ENCODE results near the gene RNASEH1. TPM values are rescaled to one million over a fixed set of nuclear protein-coding genes. Genes with fewer than 3 reads are reported as not detected.

Gene RNASEH1
- total and polyA plus RNA-seq, 2 of the 13 experiments (the other 11 are each of a cell fraction or from before 2014, with no cell fraction given) = 14.5 to 57.4 TPM

DNA sequence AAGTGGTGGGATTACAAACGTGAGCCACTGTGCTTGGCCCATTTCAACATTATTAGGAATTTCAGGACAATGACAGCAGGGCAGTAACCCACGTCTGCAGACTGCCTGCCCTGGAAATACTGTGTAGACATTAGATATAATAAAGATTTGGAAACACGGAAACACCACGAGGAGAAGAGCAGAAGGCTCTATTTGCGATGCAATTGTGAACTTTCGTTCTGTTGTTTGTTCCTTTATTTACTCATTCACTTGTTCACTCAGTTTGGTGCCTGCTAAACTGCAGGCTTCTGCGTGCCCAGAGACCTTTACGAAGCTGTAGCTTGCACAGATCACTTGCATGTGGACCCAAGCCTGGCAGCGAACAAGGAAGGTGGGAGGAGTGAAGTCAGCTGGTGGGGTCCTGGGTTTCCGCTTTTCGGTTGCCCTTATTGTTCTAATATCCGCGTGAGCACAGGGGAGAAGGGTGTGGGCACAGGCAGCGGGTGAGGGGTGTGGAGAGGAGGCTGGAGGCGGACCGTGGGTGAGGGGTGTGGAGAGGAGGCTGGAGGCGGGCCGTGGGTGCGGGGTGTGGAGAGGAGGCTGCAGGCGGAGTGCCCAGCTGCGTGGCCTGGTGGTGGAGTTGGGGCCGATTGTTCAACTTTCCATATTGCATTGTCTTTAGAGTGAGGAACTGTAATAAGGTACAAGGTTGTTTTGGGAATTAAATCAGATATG, 40.2 kb upstream of the RNASEH1 start (continued):
- TF ChIP-seq CEBPB (IDR thresholded peaks at IDR 0.05; ENCODE audit: borderline replicate concordance, low read depth, low read length) (no peak), ZC3H4 (CRISPR knock-in tag; IDR thresholded peaks at IDR 0.05; ENCODE audit: borderline replicate concordance) (no peak), MTF1 (CRISPR knock-in tag; IDR thresholded peaks at IDR 0.05) (no peak), RBM22 (optimal IDR thresholded peaks at IDR 0.05; ENCODE audit: low read length) (no peak), HNRNPL (IDR thresholded peaks at IDR 0.05; ENCODE audit: low read depth, low read length) (peak; percentile 82), LCORL (IDR thresholded peaks at IDR 0.05) (no peak), LCORL (CRISPR knock-in tag; IDR thresholded peaks at IDR 0.05) (no peak), SP4 (CRISPR knock-in tag; IDR thresholded peaks at IDR 0.05) (no peak), PAX8 (CRISPR knock-in tag; IDR thresholded peaks at IDR 0.05; ENCODE audit: borderline replicate concordance) (no peak), NFATC3 (CRISPR knock-in tag; IDR thresholded peaks at IDR 0.05) (0 out of 2 replicates have a peak, but pooled peaks have one; percentile 74), ZNF24 (IDR thresholded peaks at IDR 0.05) (peak; percentile 90), MYC (CRISPR knock-in tag; IDR thresholded peaks at IDR 0.05; ENCODE audit: borderline replicate concordance) (no peak), KAT8 (CRISPR knock-in tag; IDR thresholded peaks at IDR 0.05) (no peak), NBN (conservative IDR thresholded peaks at IDR 0.05) (no peak), ZSCAN22 (CRISPR knock-in tag; IDR thresholded peaks at IDR 0.05) (0 out of 2 replicates have a peak, but pooled peaks have one; percentile 14)
- TF ChIP-seq, protein P1, sequence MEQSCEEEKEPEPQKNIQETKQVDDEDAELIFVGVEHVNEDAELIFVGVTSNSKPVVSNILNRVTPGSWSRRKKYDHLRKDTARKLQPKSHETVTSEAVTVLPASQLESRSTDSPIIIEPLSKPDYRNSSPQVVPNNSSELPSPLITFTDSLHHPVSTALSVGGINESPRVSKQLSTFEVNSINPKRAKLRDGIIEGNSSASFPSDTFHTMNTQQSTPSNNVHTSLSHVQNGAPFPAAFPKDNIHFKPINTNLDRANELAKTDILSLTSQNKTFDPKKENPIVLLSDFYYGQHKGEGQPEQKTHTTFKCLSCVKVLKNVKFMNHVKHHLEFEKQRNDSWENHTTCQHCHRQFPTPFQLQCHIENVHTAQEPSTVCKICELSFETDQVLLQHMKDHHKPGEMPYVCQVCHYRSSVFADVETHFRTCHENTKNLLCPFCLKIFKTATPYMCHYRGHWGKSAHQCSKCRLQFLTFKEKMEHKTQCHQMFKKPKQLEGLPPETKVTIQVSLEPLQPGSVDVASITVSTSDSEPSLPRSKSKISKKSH (CRISPR knock-in tag; IDR thresholded peaks at IDR 0.05; ENCODE audit: borderline replicate concordance) = 0 out of 2 replicates have a peak, but pooled peaks have one; percentile 26
- TF ChIP-seq, protein P2, sequence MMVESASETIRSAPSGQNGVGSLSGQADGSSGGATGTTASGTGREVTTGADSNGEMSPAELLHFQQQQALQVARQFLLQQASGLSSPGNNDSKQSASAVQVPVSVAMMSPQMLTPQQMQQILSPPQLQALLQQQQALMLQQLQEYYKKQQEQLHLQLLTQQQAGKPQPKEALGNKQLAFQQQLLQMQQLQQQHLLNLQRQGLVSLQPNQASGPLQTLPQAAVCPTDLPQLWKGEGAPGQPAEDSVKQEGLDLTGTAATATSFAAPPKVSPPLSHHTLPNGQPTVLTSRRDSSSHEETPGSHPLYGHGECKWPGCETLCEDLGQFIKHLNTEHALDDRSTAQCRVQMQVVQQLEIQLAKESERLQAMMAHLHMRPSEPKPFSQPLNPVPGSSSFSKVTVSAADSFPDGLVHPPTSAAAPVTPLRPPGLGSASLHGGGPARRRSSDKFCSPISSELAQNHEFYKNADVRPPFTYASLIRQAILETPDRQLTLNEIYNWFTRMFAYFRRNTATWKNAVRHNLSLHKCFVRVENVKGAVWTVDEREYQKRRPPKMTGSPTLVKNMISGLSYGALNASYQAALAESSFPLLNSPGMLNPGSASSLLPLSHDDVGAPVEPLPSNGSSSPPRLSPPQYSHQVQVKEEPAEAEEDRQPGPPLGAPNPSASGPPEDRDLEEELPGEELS (CRISPR knock-in tag; IDR thresholded peaks at IDR 0.05) = no peak
- TF ChIP-seq, protein P3, sequence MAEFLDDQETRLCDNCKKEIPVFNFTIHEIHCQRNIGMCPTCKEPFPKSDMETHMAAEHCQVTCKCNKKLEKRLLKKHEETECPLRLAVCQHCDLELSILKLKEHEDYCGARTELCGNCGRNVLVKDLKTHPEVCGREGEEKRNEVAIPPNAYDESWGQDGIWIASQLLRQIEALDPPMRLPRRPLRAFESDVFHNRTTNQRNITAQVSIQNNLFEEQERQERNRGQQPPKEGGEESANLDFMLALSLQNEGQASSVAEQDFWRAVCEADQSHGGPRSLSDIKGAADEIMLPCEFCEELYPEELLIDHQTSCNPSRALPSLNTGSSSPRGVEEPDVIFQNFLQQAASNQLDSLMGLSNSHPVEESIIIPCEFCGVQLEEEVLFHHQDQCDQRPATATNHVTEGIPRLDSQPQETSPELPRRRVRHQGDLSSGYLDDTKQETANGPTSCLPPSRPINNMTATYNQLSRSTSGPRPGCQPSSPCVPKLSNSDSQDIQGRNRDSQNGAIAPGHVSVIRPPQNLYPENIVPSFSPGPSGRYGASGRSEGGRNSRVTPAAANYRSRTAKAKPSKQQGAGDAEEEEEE (CRISPR knock-in tag; IDR thresholded peaks at IDR 0.05; ENCODE audit: borderline replicate concordance) = no peak
- TF ChIP-seq, protein P4, sequence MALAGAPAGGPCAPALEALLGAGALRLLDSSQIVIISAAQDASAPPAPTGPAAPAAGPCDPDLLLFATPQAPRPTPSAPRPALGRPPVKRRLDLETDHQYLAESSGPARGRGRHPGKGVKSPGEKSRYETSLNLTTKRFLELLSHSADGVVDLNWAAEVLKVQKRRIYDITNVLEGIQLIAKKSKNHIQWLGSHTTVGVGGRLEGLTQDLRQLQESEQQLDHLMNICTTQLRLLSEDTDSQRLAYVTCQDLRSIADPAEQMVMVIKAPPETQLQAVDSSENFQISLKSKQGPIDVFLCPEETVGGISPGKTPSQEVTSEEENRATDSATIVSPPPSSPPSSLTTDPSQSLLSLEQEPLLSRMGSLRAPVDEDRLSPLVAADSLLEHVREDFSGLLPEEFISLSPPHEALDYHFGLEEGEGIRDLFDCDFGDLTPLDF (CRISPR knock-in tag; IDR thresholded peaks at IDR 0.05) = no peak
- TF ChIP-seq, protein P5, sequence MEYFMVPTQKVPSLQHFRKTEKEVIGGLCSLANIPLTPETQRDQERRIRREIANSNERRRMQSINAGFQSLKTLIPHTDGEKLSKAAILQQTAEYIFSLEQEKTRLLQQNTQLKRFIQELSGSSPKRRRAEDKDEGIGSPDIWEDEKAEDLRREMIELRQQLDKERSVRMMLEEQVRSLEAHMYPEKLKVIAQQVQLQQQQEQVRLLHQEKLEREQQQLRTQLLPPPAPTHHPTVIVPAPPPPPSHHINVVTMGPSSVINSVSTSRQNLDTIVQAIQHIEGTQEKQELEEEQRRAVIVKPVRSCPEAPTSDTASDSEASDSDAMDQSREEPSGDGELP (IDR thresholded peaks at IDR 0.05; ENCODE audit: borderline replicate concordance, low read depth) = peak; percentile 63; the same call in 1 of the 2 replicates
- TF ChIP-seq, protein P6, sequence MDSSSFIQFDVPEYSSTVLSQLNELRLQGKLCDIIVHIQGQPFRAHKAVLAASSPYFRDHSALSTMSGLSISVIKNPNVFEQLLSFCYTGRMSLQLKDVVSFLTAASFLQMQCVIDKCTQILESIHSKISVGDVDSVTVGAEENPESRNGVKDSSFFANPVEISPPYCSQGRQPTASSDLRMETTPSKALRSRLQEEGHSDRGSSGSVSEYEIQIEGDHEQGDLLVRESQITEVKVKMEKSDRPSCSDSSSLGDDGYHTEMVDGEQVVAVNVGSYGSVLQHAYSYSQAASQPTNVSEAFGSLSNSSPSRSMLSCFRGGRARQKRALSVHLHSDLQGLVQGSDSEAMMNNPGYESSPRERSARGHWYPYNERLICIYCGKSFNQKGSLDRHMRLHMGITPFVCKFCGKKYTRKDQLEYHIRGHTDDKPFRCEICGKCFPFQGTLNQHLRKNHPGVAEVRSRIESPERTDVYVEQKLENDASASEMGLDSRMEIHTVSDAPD (CRISPR knock-in tag; IDR thresholded peaks at IDR 0.05) = no peak

All from HepG2 (cell line).